ENCODE data around the gene FOSB.

FOSB gene

DNA sequence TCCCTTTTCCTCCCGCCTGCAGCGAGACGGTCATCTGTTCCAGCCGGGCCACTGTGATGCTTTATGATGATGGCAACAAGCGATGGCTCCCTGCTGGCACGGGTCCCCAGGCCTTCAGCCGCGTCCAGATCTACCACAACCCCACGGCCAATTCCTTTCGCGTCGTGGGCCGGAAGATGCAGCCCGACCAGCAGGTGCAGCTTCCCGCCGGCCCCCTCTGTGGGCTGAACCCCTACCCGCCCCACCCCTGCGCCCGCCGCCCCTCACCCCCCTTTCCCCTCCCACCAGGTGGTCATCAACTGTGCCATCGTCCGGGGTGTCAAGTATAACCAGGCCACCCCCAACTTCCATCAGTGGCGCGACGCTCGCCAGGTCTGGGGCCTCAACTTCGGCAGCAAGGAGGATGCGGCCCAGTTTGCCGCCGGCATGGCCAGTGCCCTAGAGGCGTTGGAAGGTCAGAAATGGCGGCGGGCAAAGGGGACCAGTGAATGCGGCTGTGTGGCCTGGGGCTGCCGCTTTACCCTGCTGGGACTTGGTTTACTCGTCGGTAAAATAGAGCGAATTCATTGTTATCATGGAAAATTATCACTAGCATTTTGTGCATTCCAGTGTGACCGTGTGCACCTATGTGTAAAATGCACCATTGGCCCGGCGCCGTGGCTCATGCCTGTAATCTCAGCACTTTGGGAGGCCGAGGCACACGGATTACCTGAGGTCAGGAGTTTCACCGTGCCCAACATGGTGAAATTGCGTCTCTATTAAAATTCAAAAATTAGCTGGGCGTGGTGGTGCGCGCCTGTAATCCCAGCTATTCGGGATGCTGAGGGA lies 50.1 kb downstream of the FOSB start:
- in situ Hi-C loops (cut with MboI; ENCODE audit: low sequenced_read_pairs) = loop anchor here (25.0 kb wide), 1 partner anchor 169 kb away; the partner anchor contains the start of genes QPCTL and SNRPD2

DNA sequence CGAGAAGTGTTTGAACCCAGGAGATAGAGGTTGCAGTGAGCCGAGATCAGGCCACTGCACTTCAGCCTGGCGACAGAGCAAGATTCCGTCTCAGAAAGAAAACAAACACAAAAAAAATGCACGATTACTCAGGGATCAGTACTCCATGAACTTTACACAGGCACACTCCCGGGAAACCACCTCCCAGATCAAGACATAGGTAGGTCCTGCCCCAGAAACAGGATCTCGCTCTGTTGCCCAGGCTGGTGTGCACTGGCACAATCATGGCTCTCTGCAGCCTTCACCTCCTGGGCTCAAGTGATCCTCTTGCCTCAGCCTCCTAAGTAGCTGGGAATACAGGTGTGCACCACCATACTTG lies 50.7 kb downstream of the FOSB start:
- in situ Hi-C loops (cut with MboI; ENCODE audit: low sequenced_read_pairs) = loop anchor here (25.0 kb wide), 1 partner anchor 169 kb away; the partner anchor contains the start of genes QPCTL and SNRPD2

DNA sequence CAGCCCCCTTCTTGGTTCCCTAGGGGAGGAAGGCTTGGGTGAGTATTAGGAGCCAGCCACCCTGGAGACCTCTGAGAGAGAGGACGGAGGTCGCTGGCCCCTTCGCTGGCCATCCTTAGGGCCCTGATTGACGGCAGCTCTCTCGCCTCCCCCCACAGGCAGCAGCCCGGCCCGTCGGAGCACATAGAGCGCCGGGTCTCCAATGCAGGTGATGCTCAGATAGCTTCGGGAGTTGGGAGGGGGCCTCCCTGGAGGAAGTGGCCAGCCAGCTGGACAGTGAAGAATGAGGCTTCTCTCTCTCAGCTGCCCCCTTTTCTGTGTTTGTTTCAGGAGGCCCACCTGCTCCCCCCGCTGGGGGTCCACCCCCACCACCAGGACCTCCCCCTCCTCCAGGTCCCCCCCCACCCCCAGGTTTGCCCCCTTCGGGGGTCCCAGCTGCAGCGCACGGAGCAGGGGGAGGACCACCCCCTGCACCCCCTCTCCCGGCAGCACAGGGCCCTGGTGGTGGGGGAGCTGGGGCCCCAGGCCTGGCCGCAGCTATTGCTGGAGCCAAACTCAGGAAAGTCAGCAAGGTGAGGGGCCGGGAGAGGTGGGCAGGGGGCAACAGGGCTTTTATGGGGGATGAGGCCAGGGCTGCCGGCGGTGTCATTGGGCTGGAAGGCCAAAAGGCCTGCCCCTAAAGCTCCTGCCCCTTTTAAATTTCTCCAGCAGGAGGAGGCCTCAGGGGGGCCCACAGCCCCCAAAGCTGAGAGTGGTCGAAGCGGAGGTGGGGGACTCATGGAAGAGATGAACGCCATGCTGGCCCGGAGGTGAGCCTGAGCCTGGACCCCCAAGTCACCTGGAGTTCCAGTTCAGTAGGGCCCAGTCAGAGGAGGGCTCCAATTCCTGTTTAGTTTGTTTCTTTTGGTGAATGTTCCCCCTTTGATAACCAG lies 54.5 kb downstream of the FOSB start:
- in situ Hi-C loops (cut with MboI; ENCODE audit: low sequenced_read_pairs) = loop anchor here (25.0 kb wide), 1 partner anchor 165 kb away; the partner anchor contains the start of genes QPCTL and SNRPD2

- in situ Hi-C loops (cut with MboI; ENCODE audit: low sequenced_read_pairs) = loop anchor here (25.0 kb wide), 1 partner anchor 164 kb away; the partner anchor contains the start of genes QPCTL and SNRPD2
These were observed 56.0 kb downstream of the FOSB start for GRCh38 chr19:45523642-45524256.

- in situ Hi-C loops (cut with MboI; ENCODE audit: low sequenced_read_pairs) = loop anchor here (25.0 kb wide), 1 partner anchor 163 kb away; the partner anchor contains the start of genes QPCTL and SNRPD2
These were observed 56.9 kb downstream of the FOSB start for GRCh38 chr19:45524575-45525129.

Data from hTERT RPE-1 (cell line).